Left cardiac atrium (tissue), 4 donors: ENCODE results near the gene TMEM221. TPM values are rescaled to one million over a fixed set of nuclear protein-coding genes. Genes with fewer than 3 reads are reported as not detected.

Experiments used
- ATAC-seq, 2 donors: fragments of 200-7000 bp; cut with Tn5 transposase; one replicate each; pipeline ENCODE4 v1.9.1; 2020; ENCODE audit warnings: mild to moderate bottlenecking in 2 of 2, moderate library complexity in 2 of 2
- DNase-seq: peaks from one replicate; pipeline ENCODE4 v3.0.0-alpha.2; 2020
- intact Hi-C, 2 donors: fragments of 100-400 bp; cut with DNase I; formaldehyde crosslinking; loops; one replicate each; pipeline versions ENCODE4 v1.14.1 to v1.15.1; 2022 to 2023
- long read RNA-seq: library from polyadenylated mRNA; unstranded; transcript quantifications from one replicate; pipeline ENCODE4 v2.0.0, GENCODE V29; 2021
- total RNA-seq, 2 donors: library from RNA; stranded (reverse); fragmentation: NEBNext Ultra II Directional; extraction: Animal tissue kit (Norgen Biotek cat#: 25700); gene quantifications; one replicate each; pipeline ENCODE4 v1.2.1, GENCODE V29; 2021
- donor health status: DM: no; HTN: yes; CAD: no.
- donor health status: DM: no; HTN: yes; CAD: no; lungs with severe emphysema.
- donor health status: DM: yes; HTN: yes; CAD: no.
- donor health status: Dilated cardiomyopathy.

The TMEM221 gene
- under 1 TPM; 0.18 to 0.21 TPM for total RNA-seq
- long read RNA-seq, result 0 reads

- intact Hi-C loops, result no loop called here
- ATAC-seq, result peak; percentile 86 to 91
- peak; percentile 56 for DNase-seq
Measured at GRCh38 chr19:17448131-17448967, at the start of gene TMEM221. Gene TMEM221, minus strand, starts transcription at chr19:17448668. Its CDS starts 206 bp downstream, at chr19:17448462.

- ATAC-seq, result no peak
- no peak for DNase-seq
- intact Hi-C loops, result no loop called here
Measured at GRCh38 chr19:17497149-17497798, 48.8 kb upstream of the TMEM221 start.

- peak; percentile 77 for DNase-seq
- peak; percentile 69 to 71 for ATAC-seq
Measured at GRCh38 chr19:17496337-17496997, 48.0 kb upstream of the TMEM221 start.

GRCh38 chr19:17495639-17496296 lies 47.3 kb upstream of the TMEM221 start:
- no peak for DNase-seq
- no peak for ATAC-seq
- intact Hi-C loops, result no loop called here

More at GRCh38 chr19:17496337-17496997, 48.0 kb upstream of the TMEM221 start:
- intact Hi-C loops, result no loop called here

GRCh38 chr19:17491287-17491686 lies 42.8 kb upstream of the TMEM221 start:
- ATAC-seq, result no peak
- no peak for DNase-seq
- intact Hi-C loops, result no loop called here

- DNase-seq, result no peak
- intact Hi-C loops, result no loop called here
- no peak for ATAC-seq
Measured at GRCh38 chr19:17490411-17490810, 41.9 kb upstream of the TMEM221 start.

- DNase-seq (no peak), ATAC-seq (no peak)
- intact Hi-C loops, result no loop called here
Measured at GRCh38 chr19:17489392-17490030, 41.0 kb upstream of the TMEM221 start.

GRCh38 chr19:17488593-17489391 lies 40.3 kb upstream of the TMEM221 start:
- intact Hi-C loops, result no loop called here
- DNase-seq (peak; percentile 81), ATAC-seq (peak; percentile 84 to 94)

GRCh38 chr19:17487284-17488121 lies 39.0 kb upstream of the TMEM221 start:
- ATAC-seq (no peak), DNase-seq (no peak)
- intact Hi-C loops, result no loop called here

GRCh38 chr19:17486545-17487240 lies 38.2 kb upstream of the TMEM221 start:
- DNase-seq, result no peak
- intact Hi-C loops, result no loop called here
- ATAC-seq, result no peak

GRCh38 chr19:17484520-17485185 lies 36.2 kb upstream of the TMEM221 start:
- ATAC-seq (no peak), DNase-seq (no peak)
- intact Hi-C loops, result no loop called here

- DNase-seq (no peak), ATAC-seq (no peak)
- intact Hi-C loops, result no loop called here
Measured at GRCh38 chr19:17483605-17484002, 35.1 kb upstream of the TMEM221 start.

GRCh38 chr19:17482877-17483604 lies 34.6 kb upstream of the TMEM221 start:
- intact Hi-C loops, result no loop called here
- DNase-seq (no peak), ATAC-seq (no peak)

GRCh38 chr19:17481986-17482385 lies 33.5 kb upstream of the TMEM221 start:
- no peak for ATAC-seq
- no peak for DNase-seq
- intact Hi-C loops, result no loop called here

- intact Hi-C loops, result no loop called here
- DNase-seq (no peak), ATAC-seq (no peak)
Measured at GRCh38 chr19:17479325-17479791, 30.9 kb upstream of the TMEM221 start.
